Right renal cortex interstitium (tissue), 3 donors: ENCODE results near the gene CXCL17. TPM values are rescaled to one million over a fixed set of nuclear protein-coding genes. Genes with fewer than 3 reads are reported as not detected.
"Not testable (repeated sequence)": the region's sequence is repeated elsewhere in the genome, so short reads cannot be mapped to it uniquely, and the experiment has no call there.

ENCODE experiments used
- DNase-seq, 3 donors: peaks; one replicate each; pipeline ENCODE4 v3.0.0-alpha.2; 2013; ENCODE audit warnings: low read depth in 3 of 3, low spot score in 2 of 3
- polyA plus RNA-seq, 3 donors: library from polyadenylated mRNA; unstranded; fragments of 120-200 nt; gene quantifications; one replicate each; pipeline ENCODE4 v1.2.1, GENCODE V29; 2013; ENCODE audit not compliant: insufficient read length in 3 of 3

CXCL17 gene
- polyA plus RNA-seq, 3 donors: 0.17 to 0.23 TPM; not detected in 1

- DNase-seq: no peak
These were observed 23.9 kb upstream of the CXCL17 start for GRCh38 chr19:42466521-42467182.

- no peak for DNase-seq
These were observed 23.1 kb upstream of the CXCL17 start for GRCh38 chr19:42465827-42466280.

- DNase-seq: no peak
These were observed 19.1 kb upstream of the CXCL17 start for GRCh38 chr19:42461700-42462324.

- not testable (repeated sequence) for DNase-seq
These were observed 18.5 kb upstream of the CXCL17 start for GRCh38 chr19:42461231-42461630.

GRCh38 chr19:42459926-42460325, 17.2 kb upstream of the CXCL17 start:
- no peak for DNase-seq

GRCh38 chr19:42455621-42456081, 12.9 kb upstream of the CXCL17 start:
- no peak for DNase-seq

GRCh38 chr19:42455086-42455485, 12.3 kb upstream of the CXCL17 start:
- DNase-seq: no peak

- DNase-seq: no peak
These were observed 9.8 kb upstream of the CXCL17 start for GRCh38 chr19:42452590-42452989.

- peak; percentile 61 to 67 (median 63) for DNase-seq
These were observed 7.7 kb upstream of the CXCL17 start for GRCh38 chr19:42450314-42450934.

- DNase-seq: not testable (repeated sequence)
These were observed 5.6 kb upstream of the CXCL17 start for GRCh38 chr19:42448306-42448705.

GRCh38 chr19:42445948-42446347, 3.2 kb upstream of the CXCL17 start:
- no peak for DNase-seq

GRCh38 chr19:42443944-42444398, 1.2 kb upstream of the CXCL17 start:
- no peak for DNase-seq

- DNase-seq: no peak
These were observed 1.7 kb downstream of the CXCL17 start for GRCh38 chr19:42441049-42441445.

GRCh38 chr19:42440357-42441048, 2.2 kb downstream of the CXCL17 start:
- DNase-seq: no peak

- no peak for DNase-seq
These were observed 6.7 kb downstream of the CXCL17 start for GRCh38 chr19:42436006-42436405.

GRCh38 chr19:42435316-42435715, 7.4 kb downstream of the CXCL17 start:
- DNase-seq: no peak

GRCh38 chr19:42433503-42434260, 9.1 kb downstream of the CXCL17 start:
- peak in 2 of 3 donors; percentile 44 to 51 for DNase-seq

GRCh38 chr19:42431486-42431885, 11.3 kb downstream of the CXCL17 start:
- no peak for DNase-seq

- DNase-seq: no peak
These were observed 14.1 kb downstream of the CXCL17 start for GRCh38 chr19:42428676-42429075.

GRCh38 chr19:42427313-42427712, 15.4 kb downstream of the CXCL17 start, which contains the start of gene LIPE:
Gene LIPE, minus strand, starts transcription at chr19:42427388. Its CDS starts 239 bp downstream, at chr19:42427149.
- peak in 2 of 3 donors; percentile 47 to 51 for DNase-seq
